MM.1S (cell line): ENCODE data around the gene HELLS.

ENCODE experiments used
- EZH2 ChIP-seq: fragments of 300-600 bp; sonication (generic); optimal IDR thresholded peaks from 2 replicates; pipeline ENCODE3; 2017; ENCODE audit warnings: low read depth, mild to moderate bottlenecking, antibody characterized with exemption, low read length, mixed read lengths
- TF ChIP-seq, protein P1 (sequence below): fragments of 300-600 bp; sonication (generic); IDR thresholded peaks from 2 replicates; pipeline ENCODE4 v1.5.1; 2016; ENCODE audit warnings: antibody characterized with exemption, low read length, mixed read lengths

DNA sequence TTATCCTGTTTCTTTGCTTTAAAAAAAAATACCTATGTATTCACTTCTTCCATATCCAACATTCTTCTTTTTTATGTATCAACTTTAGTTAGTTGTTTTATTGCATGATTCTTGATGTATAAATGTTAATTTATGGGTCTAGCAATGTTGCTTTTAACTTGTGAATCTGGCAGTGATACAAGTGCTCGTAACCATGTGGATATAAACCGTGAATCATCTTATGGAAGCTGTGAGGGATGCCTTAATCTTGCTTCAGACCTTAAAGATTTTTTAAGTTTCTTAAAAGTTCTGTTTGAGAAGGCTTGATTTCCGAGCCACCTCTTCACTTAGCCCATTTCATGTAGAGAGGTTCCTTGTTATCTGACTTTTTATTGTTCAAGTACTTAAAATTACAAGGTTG, 25.9 kb downstream of the HELLS start:
- TF ChIP-seq, protein P1, sequence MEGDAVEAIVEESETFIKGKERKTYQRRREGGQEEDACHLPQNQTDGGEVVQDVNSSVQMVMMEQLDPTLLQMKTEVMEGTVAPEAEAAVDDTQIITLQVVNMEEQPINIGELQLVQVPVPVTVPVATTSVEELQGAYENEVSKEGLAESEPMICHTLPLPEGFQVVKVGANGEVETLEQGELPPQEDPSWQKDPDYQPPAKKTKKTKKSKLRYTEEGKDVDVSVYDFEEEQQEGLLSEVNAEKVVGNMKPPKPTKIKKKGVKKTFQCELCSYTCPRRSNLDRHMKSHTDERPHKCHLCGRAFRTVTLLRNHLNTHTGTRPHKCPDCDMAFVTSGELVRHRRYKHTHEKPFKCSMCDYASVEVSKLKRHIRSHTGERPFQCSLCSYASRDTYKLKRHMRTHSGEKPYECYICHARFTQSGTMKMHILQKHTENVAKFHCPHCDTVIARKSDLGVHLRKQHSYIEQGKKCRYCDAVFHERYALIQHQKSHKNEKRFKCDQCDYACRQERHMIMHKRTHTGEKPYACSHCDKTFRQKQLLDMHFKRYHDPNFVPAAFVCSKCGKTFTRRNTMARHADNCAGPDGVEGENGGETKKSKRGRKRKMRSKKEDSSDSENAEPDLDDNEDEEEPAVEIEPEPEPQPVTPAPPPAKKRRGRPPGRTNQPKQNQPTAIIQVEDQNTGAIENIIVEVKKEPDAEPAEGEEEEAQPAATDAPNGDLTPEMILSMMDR, result no peak
- TF ChIP-seq EZH2, result no peak
